ENCODE measurements around the gene TAC3.

TAC3 gene

DNA sequence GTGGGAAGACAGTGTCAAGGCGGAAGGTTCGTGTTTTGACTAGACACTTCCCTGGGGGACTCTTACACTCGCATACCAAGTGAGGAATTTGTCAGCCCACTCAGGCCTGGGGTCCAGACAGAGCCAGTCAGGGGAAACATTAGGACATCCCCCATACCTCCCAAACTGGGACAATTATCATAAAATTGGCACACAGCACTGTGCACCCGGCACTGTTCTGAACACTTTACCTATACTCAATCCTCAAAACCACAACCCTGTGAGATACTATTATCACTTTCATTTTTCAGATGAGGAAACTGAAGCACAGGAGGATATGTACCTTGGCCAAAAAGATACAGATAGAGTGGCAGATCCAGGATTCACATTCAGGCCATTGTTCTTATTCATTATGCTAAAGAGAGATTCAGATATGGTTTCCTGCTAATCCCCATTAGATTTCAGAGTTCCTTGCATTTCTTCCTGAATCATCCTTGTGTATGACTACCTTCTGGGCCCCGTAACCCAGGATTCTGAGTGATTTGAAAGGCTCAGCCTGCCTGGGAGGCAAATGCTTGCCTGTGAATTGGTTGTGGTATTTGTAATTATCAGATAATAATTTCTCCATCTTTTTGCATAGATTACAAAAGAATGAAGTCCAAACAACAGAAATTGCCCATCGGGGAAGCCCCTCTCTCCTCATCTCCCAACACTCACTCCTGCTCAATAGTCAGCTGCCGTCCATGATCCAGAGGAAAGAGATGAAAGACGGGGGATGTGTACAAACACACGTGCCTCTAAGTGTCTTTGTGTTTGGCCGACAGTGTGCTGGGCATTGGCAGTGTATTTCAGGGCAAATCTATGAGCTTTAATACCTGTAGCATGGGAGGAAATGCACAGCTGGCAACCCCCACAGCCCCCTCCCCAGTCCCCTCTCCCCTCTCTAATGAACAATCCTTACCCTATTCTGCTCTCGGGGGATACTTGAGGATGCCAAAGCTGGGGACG, 4.6 kb downstream of the TAC3 start:
- Histone ChIP-seq H3K4me1 (ENCODE audit: insufficient read depth, low read length) (peaks cover 3% of the 10 kb centered on the region), H2AFZ (ENCODE audit: low read depth, low read length) (no peak overlapping the region), H3K27ac (ENCODE audit: low read length) (no peak overlapping the region), H3K4me3 (ENCODE audit: low read depth in 1 of 2, low read length in 2 of 2) (no peak overlapping the region), H3K9ac (ENCODE audit: low read depth, low read length) (no peak overlapping the region), H3K79me2 (ENCODE audit: insufficient read depth, low read length) (no peaks in the 10 kb centered on the region), H3K4me2 (ENCODE audit: insufficient read depth, low read length) (no peak overlapping the region), H3K9me3 (ENCODE audit: insufficient read depth, low read length, severe bottlenecking) (no peaks in the 10 kb centered on the region), H3K27me3 (ENCODE audit: insufficient read depth, low read length, poor library complexity) (peaks cover 15% of the 10 kb centered on the region), H4K20me1 (ENCODE audit: insufficient read depth, low read length) (no peaks in the 10 kb centered on the region), H3K36me3 (ENCODE audit: insufficient read depth, low read length) (no peaks in the 10 kb centered on the region)
- ATAC-seq (ENCODE audit: insufficient read depth, low read depth) (no peak), DNase-seq (no peak)
- TF ChIP-seq, protein P1, sequence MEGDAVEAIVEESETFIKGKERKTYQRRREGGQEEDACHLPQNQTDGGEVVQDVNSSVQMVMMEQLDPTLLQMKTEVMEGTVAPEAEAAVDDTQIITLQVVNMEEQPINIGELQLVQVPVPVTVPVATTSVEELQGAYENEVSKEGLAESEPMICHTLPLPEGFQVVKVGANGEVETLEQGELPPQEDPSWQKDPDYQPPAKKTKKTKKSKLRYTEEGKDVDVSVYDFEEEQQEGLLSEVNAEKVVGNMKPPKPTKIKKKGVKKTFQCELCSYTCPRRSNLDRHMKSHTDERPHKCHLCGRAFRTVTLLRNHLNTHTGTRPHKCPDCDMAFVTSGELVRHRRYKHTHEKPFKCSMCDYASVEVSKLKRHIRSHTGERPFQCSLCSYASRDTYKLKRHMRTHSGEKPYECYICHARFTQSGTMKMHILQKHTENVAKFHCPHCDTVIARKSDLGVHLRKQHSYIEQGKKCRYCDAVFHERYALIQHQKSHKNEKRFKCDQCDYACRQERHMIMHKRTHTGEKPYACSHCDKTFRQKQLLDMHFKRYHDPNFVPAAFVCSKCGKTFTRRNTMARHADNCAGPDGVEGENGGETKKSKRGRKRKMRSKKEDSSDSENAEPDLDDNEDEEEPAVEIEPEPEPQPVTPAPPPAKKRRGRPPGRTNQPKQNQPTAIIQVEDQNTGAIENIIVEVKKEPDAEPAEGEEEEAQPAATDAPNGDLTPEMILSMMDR (IDR thresholded peaks at IDR 0.05; ENCODE audit: borderline replicate concordance, extremely low read depth, low read length, poor library complexity, severe bottlenecking) = no peak
- TF ChIP-seq EZH2 (IDR thresholded peaks at IDR 0.05; ENCODE audit: borderline replicate concordance, low read depth, low read length, severe bottlenecking) = no peak

DNA sequence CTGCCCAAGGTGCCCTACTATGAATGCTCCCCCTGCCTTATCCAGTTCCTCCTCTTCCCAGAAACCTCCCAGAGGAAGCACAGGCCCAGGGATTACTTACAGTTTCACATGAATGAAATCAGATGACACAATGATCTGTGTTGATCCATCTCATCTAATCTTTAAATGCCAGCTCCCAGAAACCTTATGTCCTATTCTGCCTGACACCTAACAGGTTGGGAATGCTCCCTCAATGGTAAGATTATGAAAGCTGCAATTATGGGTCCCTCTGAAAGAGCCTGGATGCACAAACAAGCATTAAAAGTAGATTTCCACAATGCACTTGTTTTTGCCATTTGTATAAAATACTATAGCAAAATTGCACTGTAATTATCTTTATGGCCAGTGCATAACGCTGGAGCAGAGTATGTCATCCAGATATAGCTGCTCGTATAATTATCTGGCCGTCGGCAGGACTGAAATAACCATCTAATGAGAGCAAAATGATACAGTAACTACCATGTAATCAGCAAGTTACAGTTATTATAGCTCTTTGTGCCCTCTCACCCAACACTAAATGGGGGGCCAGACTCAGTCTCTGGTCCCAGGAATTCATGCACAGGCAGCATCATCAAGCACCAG, 5.6 kb downstream of the TAC3 start:
- TF ChIP-seq, protein P1 (IDR thresholded peaks at IDR 0.05; ENCODE audit: borderline replicate concordance, extremely low read depth, low read length, poor library complexity, severe bottlenecking) = no peak
- TF ChIP-seq EZH2 (IDR thresholded peaks at IDR 0.05; ENCODE audit: borderline replicate concordance, low read depth, low read length, severe bottlenecking) = no peak
- Histone ChIP-seq H3K79me2 (ENCODE audit: insufficient read depth, low read length) (peaks cover 4% of the 10 kb centered on the region), H3K27ac (ENCODE audit: low read length) (no peak overlapping the region), H3K9ac (ENCODE audit: low read depth, low read length) (no peak overlapping the region), H4K20me1 (ENCODE audit: insufficient read depth, low read length) (no peaks in the 10 kb centered on the region), H3K27me3 (ENCODE audit: insufficient read depth, low read length, poor library complexity) (peaks cover 13% of the 10 kb centered on the region), H3K9me3 (ENCODE audit: insufficient read depth, low read length, severe bottlenecking) (no peaks in the 10 kb centered on the region), H3K36me3 (ENCODE audit: insufficient read depth, low read length) (no peaks in the 10 kb centered on the region), H2AFZ (ENCODE audit: low read depth, low read length) (no peak overlapping the region), H3K4me3 (ENCODE audit: low read depth in 1 of 2, low read length in 2 of 2) (no peak overlapping the region), H3K4me1 (ENCODE audit: insufficient read depth, low read length) (peaks cover 6% of the 10 kb centered on the region), H3K4me2 (ENCODE audit: insufficient read depth, low read length) (no peak overlapping the region)
- ATAC-seq (ENCODE audit: insufficient read depth, low read depth) (no peak), DNase-seq (no peak)

DNA sequence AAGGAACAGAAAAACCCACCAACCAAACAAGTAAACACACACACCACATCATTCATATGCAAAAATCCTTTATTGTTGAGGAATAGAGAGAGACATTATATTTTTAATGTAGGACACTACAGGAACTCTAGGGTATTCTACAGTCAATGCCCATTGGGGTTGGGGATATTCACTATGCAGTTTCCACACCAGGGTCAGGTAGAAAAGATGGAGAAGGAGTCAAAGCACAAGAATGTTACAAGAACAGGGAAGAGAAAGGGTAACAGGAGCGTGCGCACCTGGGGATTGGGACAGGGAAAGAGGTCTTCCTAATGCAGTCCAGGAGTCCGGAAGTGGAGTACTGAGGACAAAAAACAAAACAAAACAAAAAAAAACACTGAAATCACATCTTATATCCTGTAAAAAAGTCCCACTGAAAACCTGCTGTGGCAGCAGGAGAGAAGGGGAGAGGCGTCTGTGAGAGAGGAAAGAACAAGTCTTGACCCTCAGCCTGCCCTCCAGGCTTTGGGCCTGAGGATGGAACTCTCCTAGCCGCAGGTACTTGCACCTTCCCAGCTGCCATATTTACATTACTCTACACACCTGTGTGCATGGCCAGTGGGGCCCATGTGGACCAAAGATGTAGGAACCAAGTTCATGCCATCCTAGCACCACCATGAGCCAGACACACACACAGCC, 6.2 kb downstream of the TAC3 start:
- H3K36me3 ChIP-seq (ENCODE audit: insufficient read depth, low read length) = no peaks in the 10 kb centered on the region
- H3K4me2 ChIP-seq (ENCODE audit: insufficient read depth, low read length) = no peak overlapping the region
- TF ChIP-seq, protein P1 (IDR thresholded peaks at IDR 0.05; ENCODE audit: borderline replicate concordance, extremely low read depth, low read length, poor library complexity, severe bottlenecking) = no peak
- no peak for TF ChIP-seq EZH2 (IDR thresholded peaks at IDR 0.05; ENCODE audit: borderline replicate concordance, low read depth, low read length, severe bottlenecking)
- DNase-seq = no peak
- peaks cover 12% of the 10 kb centered on the region for H3K4me1 ChIP-seq (ENCODE audit: insufficient read depth, low read length)
- H4K20me1 ChIP-seq (ENCODE audit: insufficient read depth, low read length) = peaks cover 3% of the 10 kb centered on the region; the same call in 1 of the 2 replicates
- H2AFZ ChIP-seq (ENCODE audit: low read depth, low read length) = no peak overlapping the region
- no peak overlapping the region for H3K9ac ChIP-seq (ENCODE audit: low read depth, low read length)
- no peak overlapping the region for H3K4me3 ChIP-seq (ENCODE audit: low read depth in 1 of 2, low read length in 2 of 2)
- peaks cover 11% of the 10 kb centered on the region for H3K79me2 ChIP-seq (ENCODE audit: insufficient read depth, low read length)
- H3K9me3 ChIP-seq (ENCODE audit: insufficient read depth, low read length, severe bottlenecking) = no peaks in the 10 kb centered on the region
- H3K27ac ChIP-seq (ENCODE audit: low read length) = no peak overlapping the region
- no peak for ATAC-seq (ENCODE audit: insufficient read depth, low read depth)
- H3K27me3 ChIP-seq (ENCODE audit: insufficient read depth, low read length, poor library complexity) = peaks cover 11% of the 10 kb centered on the region
